G401 (cell line): ENCODE results near the gene GALT. TPM values are rescaled to one million over a fixed set of nuclear protein-coding genes. Genes with fewer than 3 reads are reported as not detected.

ENCODE experiments used
- DNase-seq: peaks from one replicate; pipeline ENCODE4 v3.0.0-alpha.2; 2015; ENCODE audit warnings: low spot score
- in situ Hi-C: cut with HindIII; loops from 2 replicates; pipeline ENCODE4 v1.10.0; 2016; ENCODE audit warnings: low sequenced_read_pairs, mixed read lengths
- total RNA-seq: library from RNA; depleted of rRNA; stranded (reverse); fragments of >200 nt; shearing (Covaris generic); gene quantifications from 2 replicates; pipeline ENCODE4 v1.2.3, GENCODE V29; 2014; rRNA removed

Gene GALT
- total RNA-seq: 41.6 and 51.2 TPM in 2 replicates

- in situ Hi-C loops: no loop called here
- peak; percentile 85 for DNase-seq
Observed at GRCh38 chr9:34646211-34647083, at the start of gene GALT. GALT (plus strand) TSS chr9:34646675; CDS start chr9:34646705, 30 bp downstream.

- in situ Hi-C loops: no loop called here
- no peak for DNase-seq
Observed at GRCh38 chr9:34599546-34599945, 46.9 kb upstream of the GALT start.

- no peak for DNase-seq
- in situ Hi-C loops: no loop called here
Observed at GRCh38 chr9:34600908-34601307, 45.6 kb upstream of the GALT start.

- in situ Hi-C loops: no loop called here
- DNase-seq: no peak
Observed at GRCh38 chr9:34601937-34602573, 44.4 kb upstream of the GALT start.

- DNase-seq: peak; percentile 90
- in situ Hi-C loops: no loop called here
Observed at GRCh38 chr9:34603610-34604231, 42.8 kb upstream of the GALT start.

- no peak for DNase-seq
- in situ Hi-C loops: no loop called here
Observed at GRCh38 chr9:34606190-34606589, 40.3 kb upstream of the GALT start.

- in situ Hi-C loops: no loop called here
- no peak for DNase-seq
Observed at GRCh38 chr9:34606905-34607304, 39.6 kb upstream of the GALT start.

GRCh38 chr9:34607331-34607730 is 39.1 kb upstream of the GALT start:
- in situ Hi-C loops: no loop called here
- DNase-seq: no peak

GRCh38 chr9:34610434-34611206 is 35.9 kb upstream of the GALT start:
- in situ Hi-C loops: no loop called here
- DNase-seq: peak; percentile 68

GRCh38 chr9:34611251-34611810 is 35.1 kb upstream of the GALT start:
- in situ Hi-C loops: no loop called here
- DNase-seq: peak; percentile 74

GRCh38 chr9:34611811-34612787 is 34.4 kb upstream of the GALT start, which contains the start of gene RPP25L:
RPP25L (minus strand) TSS chr9:34612097; CDS start chr9:34611296, 801 bp downstream.
- in situ Hi-C loops: no loop called here
- DNase-seq: peak; percentile 86

- in situ Hi-C loops: no loop called here
- DNase-seq: peak; percentile 89
Observed at GRCh38 chr9:34612788-34613390, 33.6 kb upstream of the GALT start.

GRCh38 chr9:34615132-34615531 is 31.3 kb upstream of the GALT start:
- no peak for DNase-seq
- in situ Hi-C loops: no loop called here

GRCh38 chr9:34620061-34620994 is 26.1 kb upstream of the GALT start, which contains the start of gene DCTN3:
DCTN3 (minus strand) TSS chr9:34620495; CDS start chr9:34620464, 31 bp downstream.
- in situ Hi-C loops: no loop called here
- DNase-seq: peak; percentile 99

- DNase-seq: no peak
- in situ Hi-C loops: no loop called here
Observed at GRCh38 chr9:34623374-34624235, 22.9 kb upstream of the GALT start.
